Coronary artery (tissue), 2 donors: ENCODE results near the gene NKAIN2.

Experiments
- DNase-seq: peaks from one replicate; pipeline ENCODE4 v3.0.0-alpha.2; 2017; ENCODE audit warnings: low spot score
- H3K27ac ChIP-seq, 2 donors: fragments of 200-600 bp; sonication (generic); one replicate each; pipeline ENCODE4 v1.5.1; 2016 to 2019
- H3K4me3 ChIP-seq: fragments of 200-600 bp; sonication (generic); 2 replicates; pipeline ENCODE4 v1.5.1; 2016; ENCODE audit warnings: mild to moderate bottlenecking, moderate library complexity
- CTCF ChIP-seq: fragments of 200-600 bp; sonication (generic); IDR thresholded peaks from one replicate; pipeline ENCODE4 v1.5.1; 2019; ENCODE audit warnings: antibody characterized with exemption

Gene NKAIN2

GRCh38 chr6:123994891-123995635 is 191.4 kb downstream of the NKAIN2 start:
- Histone ChIP-seq H3K4me3 (no peak overlapping the region), H3K27ac (no peak overlapping the region)
- TF ChIP-seq CTCF, result no peak
- DNase-seq, result no peak

- no peak for DNase-seq
- no peak for TF ChIP-seq CTCF
- Histone ChIP-seq H3K4me3 (no peak overlapping the region), H3K27ac (no peak overlapping the region)
Measured at GRCh38 chr6:123997223-123997622, 193.6 kb downstream of the NKAIN2 start.

DNA sequence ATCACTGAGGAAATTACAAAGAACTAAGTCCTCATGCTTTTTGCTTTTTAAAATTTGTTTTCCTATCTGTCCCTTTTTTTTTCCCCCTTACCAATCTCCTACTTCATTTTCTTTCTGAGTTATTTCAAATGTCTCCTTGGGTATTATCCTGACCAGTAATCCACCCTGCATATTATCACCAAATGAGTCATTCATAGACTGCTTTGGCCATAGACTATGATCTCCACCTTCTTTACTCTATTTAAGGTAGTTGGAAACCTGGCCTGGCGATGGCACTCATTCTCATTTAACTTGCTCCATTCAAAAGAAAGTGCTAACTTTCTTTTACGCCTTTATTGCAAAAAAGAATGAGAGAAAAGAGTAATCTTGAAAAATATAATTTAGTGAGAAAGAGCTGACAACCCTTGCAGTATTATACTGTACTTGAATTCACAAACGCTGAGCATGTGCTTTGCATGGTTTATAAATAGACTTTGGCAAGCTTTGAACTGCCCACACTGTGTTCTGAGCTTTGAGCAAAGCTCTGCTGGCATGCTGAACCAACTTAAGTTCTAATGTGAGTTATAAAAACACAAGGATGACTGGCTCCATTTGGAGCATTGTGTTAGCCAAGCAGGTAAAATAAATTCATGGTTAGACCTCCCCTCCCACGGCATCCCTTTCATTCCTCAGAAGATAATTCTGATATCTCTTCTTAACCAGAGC is 198.9 kb downstream of the NKAIN2 start:
- no peak overlapping the region for H3K27ac ChIP-seq
- H3K4me3 ChIP-seq, result no peak overlapping the region
- DNase-seq, result no peak
- TF ChIP-seq CTCF, result no peak

- no peak for TF ChIP-seq CTCF
- no peak overlapping the region for H3K27ac ChIP-seq
Measured at GRCh38 chr6:124007266-124007665, 203.6 kb downstream of the NKAIN2 start.

GRCh38 chr6:124008000-124008987 is 204.6 kb downstream of the NKAIN2 start:
- Histone ChIP-seq H3K4me3 (no peak overlapping the region), H3K27ac (no peak overlapping the region)
- DNase-seq, result no peak
- TF ChIP-seq CTCF, result no peak

More at GRCh38 chr6:124007266-124007665, 203.6 kb downstream of the NKAIN2 start:
- no peak for DNase-seq
- no peak overlapping the region for H3K4me3 ChIP-seq

DNA sequence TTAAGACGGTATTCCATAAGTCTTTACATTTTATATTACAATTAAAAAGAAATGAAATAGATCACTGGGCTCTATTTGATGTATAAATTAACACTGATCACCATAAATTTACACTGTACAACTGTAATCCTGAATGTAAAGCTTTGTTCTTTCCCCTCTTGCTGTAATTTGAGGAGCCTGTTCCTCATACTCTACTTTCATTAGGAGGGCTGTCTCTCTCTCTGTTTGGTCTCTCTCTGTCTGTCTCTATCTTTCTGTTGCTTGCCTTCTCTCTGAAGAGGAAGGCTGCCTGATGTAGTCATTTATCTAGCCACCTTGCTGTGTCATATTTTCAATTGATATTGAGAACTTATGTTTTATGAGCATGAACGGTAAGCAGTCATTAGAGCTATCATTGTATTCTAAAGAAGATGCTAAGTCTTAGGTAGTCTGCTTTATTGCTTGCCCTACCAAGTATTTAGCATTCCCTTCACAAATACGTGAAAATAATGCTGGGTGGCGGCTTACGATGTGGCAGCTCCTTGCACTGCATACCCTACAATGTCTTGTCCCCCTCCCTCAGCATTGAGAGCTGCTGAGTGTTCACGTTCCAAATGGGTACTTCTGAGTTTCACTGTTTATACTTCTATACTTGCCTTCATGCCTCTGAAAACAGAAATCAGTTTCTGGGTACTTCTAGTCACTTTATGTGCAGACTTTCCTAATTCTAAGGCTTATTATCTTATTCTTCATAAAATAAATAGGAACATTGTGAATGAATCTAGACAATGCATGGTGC is 205.5 kb downstream of the NKAIN2 start:
- DNase-seq, result no peak
- no peak for TF ChIP-seq CTCF
- no peak overlapping the region for H3K4me3 ChIP-seq
- no peak overlapping the region for H3K27ac ChIP-seq
